ENCODE measurements around the gene DENND1A.

GRCh38 chr9:123478160-123478559 lies 451.8 kb downstream of the DENND1A start:
- TF ChIP-seq GATA3 (IDR thresholded peaks at IDR 0.05; ENCODE audit: low read depth, low read length) (no peak), GATA2 (IDR thresholded peaks at IDR 0.05; ENCODE audit: low read depth, low read length) (no peak)

Data from SH-SY5Y (cell line).